ENCODE measurements around the gene SURF6.
"Not testable (repeated sequence)": the region's sequence is repeated elsewhere in the genome, so short reads cannot be mapped to it uniquely, and the experiment has no call there.

SURF6 gene

GRCh38 chr9:133332381-133332730, 3.6 kb downstream of the SURF6 start:
- no peaks in the 10 kb centered on the region for H3K9me3 Mint-ChIP-seq
- no peak for DNase-seq
- peaks cover 96% of the 10 kb centered on the region for H3K36me3 Mint-ChIP-seq (ENCODE audit: low read depth)
- no peaks in the 10 kb centered on the region for H3K27me3 Mint-ChIP-seq
- H3K4me1 Mint-ChIP-seq (ENCODE audit: low read depth) = peaks cover 52% of the 10 kb centered on the region
- no peak overlapping the region for H3K4me3 Mint-ChIP-seq
- peak overlapping the region; percentile 61 for H3K27ac Mint-ChIP-seq

- no peak for DNase-seq
- Mint-ChIP-seq H3K36me3 (ENCODE audit: low read depth) (peaks cover 92% of the 10 kb centered on the region), H3K27me3 (no peaks in the 10 kb centered on the region), H3K4me3 (no peak overlapping the region), H3K4me1 (ENCODE audit: low read depth) (peaks cover 46% of the 10 kb centered on the region), H3K9me3 (no peaks in the 10 kb centered on the region), H3K27ac (peak overlapping the region; percentile 47)
These were observed 4.2 kb downstream of the SURF6 start for GRCh38 chr9:133331641-133332380.

- Mint-ChIP-seq H3K4me1 (ENCODE audit: low read depth) (peaks cover 40% of the 10 kb centered on the region), H3K36me3 (ENCODE audit: low read depth) (peaks cover 86% of the 10 kb centered on the region), H3K27ac (peak overlapping the region; percentile 47), H3K27me3 (no peaks in the 10 kb centered on the region), H3K4me3 (no peak overlapping the region), H3K9me3 (no peaks in the 10 kb centered on the region)
- DNase-seq = no peak
These were observed 4.8 kb downstream of the SURF6 start for GRCh38 chr9:133331221-133331620.

- peaks cover 29% of the 10 kb centered on the region for H3K4me1 Mint-ChIP-seq (ENCODE audit: low read depth)
- DNase-seq, H3K27me3 Mint-ChIP-seq, H3K9me3 Mint-ChIP-seq, H3K4me3 Mint-ChIP-seq: not testable (repeated sequence)
- peaks cover 69% of the 10 kb centered on the region for H3K36me3 Mint-ChIP-seq (ENCODE audit: low read depth)
- H3K27ac Mint-ChIP-seq = peak overlapping the region; percentile 22
These were observed 6.5 kb downstream of the SURF6 start for GRCh38 chr9:133329306-133330156.

GRCh38 chr9:133327834-133328484, 8.0 kb downstream of the SURF6 start:
- DNase-seq = no peak
- no peaks in the 10 kb centered on the region for H3K27me3 Mint-ChIP-seq
- peaks cover 21% of the 10 kb centered on the region for H3K4me1 Mint-ChIP-seq (ENCODE audit: low read depth)
- peaks cover 53% of the 10 kb centered on the region for H3K36me3 Mint-ChIP-seq (ENCODE audit: low read depth)
- H3K9me3 Mint-ChIP-seq = no peaks in the 10 kb centered on the region
- H3K4me3 Mint-ChIP-seq = no peak overlapping the region
- no peak overlapping the region for H3K27ac Mint-ChIP-seq

- peaks cover 16% of the 10 kb centered on the region for H3K4me1 Mint-ChIP-seq (ENCODE audit: low read depth)
- not testable (repeated sequence) for DNase-seq, H3K4me3 Mint-ChIP-seq, H3K27me3 Mint-ChIP-seq, H3K27ac Mint-ChIP-seq, H3K9me3 Mint-ChIP-seq
- H3K36me3 Mint-ChIP-seq (ENCODE audit: low read depth) = peaks cover 44% of the 10 kb centered on the region
These were observed 9.0 kb downstream of the SURF6 start for GRCh38 chr9:133327021-133327420.

- no peak for DNase-seq
- no peaks in the 10 kb centered on the region for H3K9me3 Mint-ChIP-seq
- no peak overlapping the region for H3K27ac Mint-ChIP-seq
- no peaks in the 10 kb centered on the region for H3K27me3 Mint-ChIP-seq
- H3K36me3 Mint-ChIP-seq (ENCODE audit: low read depth) = peaks cover 16% of the 10 kb centered on the region
- no peaks in the 10 kb centered on the region for H3K4me1 Mint-ChIP-seq (ENCODE audit: low read depth)
- no peak overlapping the region for H3K4me3 Mint-ChIP-seq
These were observed 11.8 kb downstream of the SURF6 start for GRCh38 chr9:133323991-133324703.

GRCh38 chr9:133323211-133323610, 12.8 kb downstream of the SURF6 start:
- H3K36me3 Mint-ChIP-seq (ENCODE audit: low read depth) = peaks cover 6% of the 10 kb centered on the region
- no peak overlapping the region for H3K27ac Mint-ChIP-seq
- no peaks in the 10 kb centered on the region for H3K9me3 Mint-ChIP-seq
- no peaks in the 10 kb centered on the region for H3K4me1 Mint-ChIP-seq (ENCODE audit: low read depth)
- H3K27me3 Mint-ChIP-seq = no peaks in the 10 kb centered on the region
- no peak overlapping the region for H3K4me3 Mint-ChIP-seq
- DNase-seq = no peak

- no peaks in the 10 kb centered on the region for H3K9me3 Mint-ChIP-seq
- peaks cover 4% of the 10 kb centered on the region for H3K36me3 Mint-ChIP-seq (ENCODE audit: low read depth)
- no peak for DNase-seq
- H3K4me3 Mint-ChIP-seq = no peak overlapping the region
- H3K27ac Mint-ChIP-seq = no peak overlapping the region
- no peaks in the 10 kb centered on the region for H3K27me3 Mint-ChIP-seq
- no peaks in the 10 kb centered on the region for H3K4me1 Mint-ChIP-seq (ENCODE audit: low read depth)
These were observed 13.3 kb downstream of the SURF6 start for GRCh38 chr9:133322701-133323100.

- Mint-ChIP-seq H3K27me3 (no peaks in the 10 kb centered on the region), H3K27ac (no peak overlapping the region), H3K9me3 (no peaks in the 10 kb centered on the region), H3K36me3 (ENCODE audit: low read depth) (no peaks in the 10 kb centered on the region), H3K4me1 (ENCODE audit: low read depth) (no peaks in the 10 kb centered on the region), H3K4me3 (no peak overlapping the region)
- no peak for DNase-seq
These were observed 14.5 kb downstream of the SURF6 start for GRCh38 chr9:133321411-133321935.

GRCh38 chr9:133320421-133320881, 15.5 kb downstream of the SURF6 start:
- no peak for DNase-seq
- H3K36me3 Mint-ChIP-seq (ENCODE audit: low read depth) = no peaks in the 10 kb centered on the region
- H3K4me1 Mint-ChIP-seq (ENCODE audit: low read depth) = no peaks in the 10 kb centered on the region
- no peaks in the 10 kb centered on the region for H3K27me3 Mint-ChIP-seq
- H3K27ac Mint-ChIP-seq = no peak overlapping the region
- no peak overlapping the region for H3K4me3 Mint-ChIP-seq
- no peaks in the 10 kb centered on the region for H3K9me3 Mint-ChIP-seq

GRCh38 chr9:133317551-133317950, 18.4 kb downstream of the SURF6 start:
- H3K27ac Mint-ChIP-seq; H3K27me3 Mint-ChIP-seq; H3K4me1 Mint-ChIP-seq (ENCODE audit: low read depth); H3K4me3 Mint-ChIP-seq; H3K36me3 Mint-ChIP-seq (ENCODE audit: low read depth); H3K9me3 Mint-ChIP-seq; DNase-seq: not testable (repeated sequence)

GRCh38 chr9:133315997-133316396, 20.0 kb downstream of the SURF6 start:
- Mint-ChIP-seq H3K27me3 (peaks cover 2% of the 10 kb centered on the region), H3K27ac (no peak overlapping the region), H3K9me3 (no peaks in the 10 kb centered on the region), H3K4me1 (ENCODE audit: low read depth) (no peaks in the 10 kb centered on the region), H3K4me3 (no peak overlapping the region), H3K36me3 (ENCODE audit: low read depth) (no peaks in the 10 kb centered on the region)
- DNase-seq = no peak

- Mint-ChIP-seq H3K4me1 (ENCODE audit: low read depth) (no peaks in the 10 kb centered on the region), H3K4me3 (no peak overlapping the region), H3K9me3 (no peaks in the 10 kb centered on the region), H3K27me3 (peaks cover 16% of the 10 kb centered on the region), H3K36me3 (ENCODE audit: low read depth) (no peaks in the 10 kb centered on the region), H3K27ac (no peak overlapping the region)
- DNase-seq = no peak
These were observed 26.4 kb downstream of the SURF6 start for GRCh38 chr9:133309608-133310007.

Data from activated T-cell treated with anti-CD3 and anti-CD28 coated beads, Interleukin-2, amount 50 U/mL, for 24 hours (primary cell).